Kidney (tissue), 11 donors: ENCODE results near the gene SGF29. TPM values are rescaled to one million over a fixed set of nuclear protein-coding genes. Genes with fewer than 3 reads are reported as not detected.
"Not testable (repeated sequence)": the region's sequence is repeated elsewhere in the genome, so short reads cannot be mapped to it uniquely, and the experiment has no call there.

Experiments
- DNase-seq, 5 donors: peaks; one replicate each; pipeline ENCODE4 v3.0.0-alpha.2; 2013 to 2020
- FAIRE-seq: peaks from 2 replicates; lab custom pipeline; 2012; peaks lifted over from hg19 to GRCh38; lab: Jason Lieb, UNC
- H3K27ac ChIP-seq, 2 donors: one replicate each; pipeline ENCODE4 v1.7.0; 2013; ENCODE audit warnings: low read depth in 2 of 2, low read length in 2 of 2, inconsistent platforms in 1 of 2
- H3K27me3 ChIP-seq: one replicate; pipeline ENCODE4 v1.7.1; 2013; ENCODE audit warnings: low read length, inconsistent platforms; ENCODE audit not compliant: control insufficient read depth, insufficient read depth
- H3K36me3 ChIP-seq, 3 donors: one replicate each; pipeline versions ENCODE4 v1.7.0 to v1.7.1; 2013; ENCODE audit warnings: low read length in 3 of 3, control low read depth in 1 of 3, inconsistent platforms in 1 of 3; ENCODE audit not compliant: insufficient read depth in 3 of 3, control insufficient read depth in 2 of 3
- H3K4me1 ChIP-seq, 3 donors: one replicate each; pipeline versions ENCODE4 v1.7.0 to v1.7.1; 2013; ENCODE audit warnings: low read length in 3 of 3, inconsistent platforms in 1 of 3, low read depth in 1 of 3; ENCODE audit not compliant: control insufficient read depth in 2 of 3, insufficient read depth in 2 of 3
- H3K4me3 ChIP-seq, 3 donors: one replicate each; pipeline versions ENCODE4 v1.7.0 to v1.8.1; 2013; ENCODE audit warnings: low read length in 3 of 3, control low read depth in 1 of 3, inconsistent platforms in 1 of 3
- H3K9ac ChIP-seq, 3 donors: one replicate each; pipeline versions ENCODE4 v1.7.0 to v1.7.1; 2013; ENCODE audit warnings: low read length in 3 of 3, control low read depth in 1 of 3, inconsistent platforms in 1 of 3
- H3K9me3 ChIP-seq, 3 donors: one replicate each; pipeline versions ENCODE4 v1.7.0 to v1.7.1; 2013; ENCODE audit warnings: low read length in 3 of 3, control low read depth in 1 of 3, inconsistent platforms in 1 of 3; ENCODE audit not compliant: control insufficient read depth in 2 of 3, insufficient read depth in 1 of 3
- intact Hi-C: fragments of 100-400 bp; cut with DNase I; formaldehyde crosslinking; loops from one replicate; pipeline ENCODE4 v1.11.1; 2022
- polyA plus RNA-seq: library from polyadenylated mRNA; stranded (reverse); fragments of 350-450 nt; fragmentation: Illumina TruSeq; extraction: RNeasy Lipid Tissue Mini Kit (QIAGEN cat#74804); gene quantifications from one replicate; pipeline ENCODE4 v1.2.3, GENCODE V29; 2014; ENCODE audit warnings: low read depth, low replicate concordance; ENCODE audit not compliant: insufficient read depth
- total RNA-seq: library from RNA; stranded (reverse); fragmentation: NEBNext Ultra II Directional; extraction: Animal tissue kit (Norgen Biotek cat#: 25700); gene quantifications from one replicate; pipeline ENCODE4 v1.2.1, GENCODE V29; 2021
- donor health status: control.
- donor health status: control.
- donor health status: DM: yes; HTN: yes; CAD: no.
- donor health status: Normal renal cell carcinoma (clear cell type).

SGF29 gene
- total and polyA plus RNA-seq, 2 donors from 2014 or later, result 20.6 to 28.5 TPM

- H3K27ac ChIP-seq, H3K4me1 ChIP-seq, H3K4me3 ChIP-seq, H3K27me3 ChIP-seq, H3K36me3 ChIP-seq, intact Hi-C loops, H3K9me3 ChIP-seq, DNase-seq, FAIRE-seq, H3K9ac ChIP-seq: not testable (repeated sequence)
These were observed 84.6 kb downstream of the SGF29 start for GRCh38 chr16:28638359-28638758.

DNA sequence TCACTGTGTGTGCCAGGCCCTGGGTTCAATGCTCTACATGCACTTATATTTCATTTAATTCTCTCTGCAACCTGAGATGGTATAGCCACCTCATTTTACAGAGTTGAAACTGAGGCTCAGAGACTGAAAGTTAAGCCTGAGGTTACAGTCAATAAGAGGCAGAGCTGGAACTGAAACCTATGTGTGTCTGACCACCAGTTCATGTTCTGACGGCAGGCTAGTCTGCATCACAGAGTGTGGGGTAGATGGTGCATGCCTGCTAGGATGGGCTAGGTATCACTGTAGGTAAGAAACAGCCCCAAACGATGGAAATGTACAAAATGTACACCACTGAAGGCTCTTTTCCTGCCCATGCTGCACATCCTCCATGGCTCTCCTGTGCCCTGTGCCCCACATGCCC, 86.2 kb downstream of the SGF29 start:
- H3K4me3 ChIP-seq, H3K27ac ChIP-seq, FAIRE-seq, H3K9ac ChIP-seq, H3K36me3 ChIP-seq, DNase-seq, H3K4me1 ChIP-seq, intact Hi-C loops, H3K9me3 ChIP-seq, H3K27me3 ChIP-seq: not testable (repeated sequence)

Other genes with a start within 250 kb of the SGF29 start
- gene NPIPB6, start 190.4 kb upstream of the SGF29 start, total RNA-seq, result 2.4 TPM
- not detected for gene NPIPB6, start 190.4 kb upstream of the SGF29 start, polyA plus RNA-seq
- 26.7 TPM for gene EIF3CL, start 150.1 kb upstream of the SGF29 start, total RNA-seq
- 61.0 TPM for gene EIF3CL, start 150.1 kb upstream of the SGF29 start, polyA plus RNA-seq
- not detected for gene NPIPB7, start 81.6 kb upstream of the SGF29 start, total RNA-seq
- not detected for gene NPIPB7, start 81.6 kb upstream of the SGF29 start, polyA plus RNA-seq
- gene CLN3, start 61.8 kb upstream of the SGF29 start, total RNA-seq, result 35.0 TPM
- 54.1 TPM for gene CLN3, start 61.8 kb upstream of the SGF29 start, polyA plus RNA-seq
- gene APOBR, start 59.3 kb upstream of the SGF29 start, total RNA-seq, result 3.2 TPM
- 0.45 TPM for gene APOBR, start 59.3 kb upstream of the SGF29 start, polyA plus RNA-seq
- gene IL27, start 47.1 kb upstream of the SGF29 start, total RNA-seq, result 0.31 TPM
- not detected for gene IL27, start 47.1 kb upstream of the SGF29 start, polyA plus RNA-seq
- gene NUPR1, start 14.9 kb upstream of the SGF29 start, total RNA-seq, result 64.7 TPM
- 125 TPM for gene NUPR1, start 14.9 kb upstream of the SGF29 start, polyA plus RNA-seq
- gene SULT1A2, start 43.1 kb downstream of the SGF29 start, total RNA-seq, result 1.1 TPM
- 13.3 TPM for gene SULT1A2, start 43.1 kb downstream of the SGF29 start, polyA plus RNA-seq
- gene SULT1A1, start 56.1 kb downstream of the SGF29 start, total RNA-seq, result 20.7 TPM
- gene SULT1A1, start 56.1 kb downstream of the SGF29 start, polyA plus RNA-seq, result 50.2 TPM
- gene NPIPB8, start 84.1 kb downstream of the SGF29 start, total RNA-seq, result 2.0 TPM
- not detected for gene NPIPB8, start 84.1 kb downstream of the SGF29 start, polyA plus RNA-seq
- gene EIF3C, start 157.5 kb downstream of the SGF29 start, total RNA-seq, result 424 TPM
- 542 TPM for gene EIF3C, start 157.5 kb downstream of the SGF29 start, polyA plus RNA-seq
- gene NPIPB9, start 197.9 kb downstream of the SGF29 start, total RNA-seq, result 3.5 TPM
- 0.37 TPM for gene NPIPB9, start 197.9 kb downstream of the SGF29 start, polyA plus RNA-seq